Adipose tissue (tissue), 3 donors: ENCODE measurements around the gene HNF1A. TPM values are rescaled to one million over a fixed set of nuclear protein-coding genes. Genes with fewer than 3 reads are reported as not detected.

Experiments
- H3K27ac ChIP-seq: one replicate; pipeline ENCODE4 v1.5.1; 2013; ENCODE audit warnings: low read depth, low read length
- WGBS, 3 donors: extraction: QIAGEN DNeasy Blood & Tissue Kit; methylation state at CpG; one replicate each; pipeline ENCODE4 v1.1.7; 2013; 5-methylcytosine and 5-hydroxymethylcytosine counted together
- polyA plus RNA-seq, 3 donors: library from polyadenylated mRNA; stranded (reverse); fragments of 200-250 nt; gene quantifications; one replicate each; pipeline ENCODE4 v1.2.3, GENCODE V29; 2013
- donor health status: healthy with polysubstance abuse.
- donor health status: Bipolar disorder and iron deficiency.
- donor health status: healthy.

The HNF1A gene
- polyA plus RNA-seq, 3 donors: 0.62 to 8.2 TPM; not detected in 1

- 69 to 83% (median 80%) methylated on average over 4 of the region's 4 CpGs for WGBS, 3 donors
- no peak overlapping the region for H3K27ac ChIP-seq
Observed at GRCh38 chr12:120955232-120955631, 23.1 kb upstream of the HNF1A start.

GRCh38 chr12:120956579-120957300 lies 21.6 kb upstream of the HNF1A start:
- no peak overlapping the region for H3K27ac ChIP-seq
- WGBS, 3 donors: 57 to 85% (median 70%) methylated on average over 5 of the region's 5 CpGs

- H3K27ac ChIP-seq: no peak overlapping the region
- WGBS, 3 donors: 74 to 83% (median 82%) methylated on average over 13 of the region's 13 CpGs
Observed at GRCh38 chr12:120959111-120959878, 19.0 kb upstream of the HNF1A start.

GRCh38 chr12:120960657-120961056 lies 17.7 kb upstream of the HNF1A start:
- 63 to 89% (median 82%) methylated on average over 7 of the region's 7 CpGs for WGBS, 3 donors

GRCh38 chr12:120961604-120962531 lies 16.5 kb upstream of the HNF1A start:
- 68 to 70% (median 69%) methylated on average over 17 of the region's 17 CpGs for WGBS, 3 donors
- H3K27ac ChIP-seq: no peak overlapping the region

More at GRCh38 chr12:120960657-120961056, 17.7 kb upstream of the HNF1A start:
- H3K27ac ChIP-seq: no peak overlapping the region

- 72 to 92% (median 89%) methylated on average over 2 of the region's 2 CpGs for WGBS, 3 donors
- no peak overlapping the region for H3K27ac ChIP-seq
Observed at GRCh38 chr12:120962532-120963020, 15.8 kb upstream of the HNF1A start.

GRCh38 chr12:120964298-120964697 lies 14.0 kb upstream of the HNF1A start:
- H3K27ac ChIP-seq: no peak overlapping the region
- 85 to 93% (median 89%) methylated on average over 8 of the region's 8 CpGs for WGBS, 3 donors

GRCh38 chr12:120965534-120966091 lies 12.7 kb upstream of the HNF1A start:
- 60 to 70% (median 69%) methylated on average over 13 of the region's 13 CpGs for WGBS, 3 donors
- no peak overlapping the region for H3K27ac ChIP-seq

- WGBS, 3 donors: 73 to 88% (median 83%) methylated on average over 3 of the region's 3 CpGs
- H3K27ac ChIP-seq: no peak overlapping the region
Observed at GRCh38 chr12:120970310-120970709, 8.0 kb upstream of the HNF1A start.

- WGBS, 3 donors: 32 to 42% (median 34%) methylated on average over 13 of the region's 13 CpGs
Observed at GRCh38 chr12:120971299-120972180, 6.8 kb upstream of the HNF1A start.

GRCh38 chr12:120972870-120973543 lies 5.3 kb upstream of the HNF1A start:
- WGBS, 3 donors: 52 to 64% (median 64%) methylated on average over 10 of the region's 10 CpGs
- no peak overlapping the region for H3K27ac ChIP-seq

More at GRCh38 chr12:120971299-120972180, 6.8 kb upstream of the HNF1A start:
- no peak overlapping the region for H3K27ac ChIP-seq

GRCh38 chr12:120977531-120978295 lies 630 bp upstream of the HNF1A start:
- 46 to 90% (median 89%) methylated on average over 14 of the region's 14 CpGs for WGBS, 3 donors
- no peak overlapping the region for H3K27ac ChIP-seq

GRCh38 chr12:120979220-120979861 lies 998 bp downstream of the HNF1A start:
- WGBS, 3 donors: 21 to 89% (median 77%) methylated on average over 9 to 10 of the region's 10 CpGs
- H3K27ac ChIP-seq: no peak overlapping the region

- H3K27ac ChIP-seq: no peak overlapping the region
- 23 to 70% (median 64%) methylated on average over 11 of the region's 11 CpGs for WGBS, 3 donors
Observed at GRCh38 chr12:120979862-120980696, 1.7 kb downstream of the HNF1A start.
